Brain pericyte (primary cell): Measurements from ENCODE around the gene ATMIN.

Experiments
- DNase-seq: peaks from one replicate; pipeline ENCODE4 v3.0.0-alpha.2; 2012; ENCODE audit warnings: low read depth, low spot score

Gene ATMIN

GRCh38 chr16:81006211-81006812 lies 29.3 kb upstream of the ATMIN start:
- DNase-seq, result no peak

DNA sequence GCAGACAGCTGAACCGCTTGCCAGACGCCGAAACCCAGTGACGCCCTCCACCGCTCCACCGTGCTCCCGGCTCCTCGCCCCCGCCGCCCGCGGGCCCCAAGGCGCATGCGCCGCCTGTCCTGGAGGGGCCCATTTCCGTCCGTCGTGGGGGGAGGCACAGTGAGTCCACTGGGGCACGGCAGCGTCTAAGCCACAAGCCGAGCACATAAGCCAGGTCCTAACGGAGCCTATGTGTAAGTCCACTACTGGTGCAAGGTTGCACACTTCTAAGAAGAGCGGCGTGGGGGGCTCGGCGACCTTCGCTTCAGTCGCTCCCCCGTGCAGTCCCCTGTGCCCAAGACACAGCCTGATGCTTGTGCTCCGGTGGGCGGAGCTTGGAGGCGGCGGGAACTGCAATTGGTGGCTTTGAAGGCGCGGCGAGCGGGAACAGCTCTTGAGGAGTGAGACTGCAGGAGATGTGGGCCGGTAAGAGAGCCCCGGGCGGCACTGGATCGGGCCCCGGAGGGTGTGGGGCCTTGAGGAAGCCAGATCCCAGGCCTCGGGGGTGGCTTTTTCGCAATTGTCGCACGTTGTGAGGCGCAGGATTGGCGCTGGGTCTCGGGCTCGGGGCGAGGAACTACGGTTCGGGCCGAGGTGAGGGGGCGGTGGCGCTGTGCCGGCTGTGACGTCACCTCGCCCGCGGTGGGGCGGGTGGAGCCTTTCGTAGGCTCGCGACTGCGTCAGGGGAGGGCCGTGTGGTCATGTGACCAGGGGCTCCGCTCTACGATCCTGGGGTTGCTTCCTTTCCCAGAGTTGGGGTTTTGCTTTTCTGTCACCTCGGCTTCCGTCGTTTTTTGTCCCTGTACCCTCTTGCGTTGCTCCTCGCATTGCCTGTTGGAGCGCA lies 28.6 kb upstream of the ATMIN start, which contains the start of the genes CENPN and CMC2:
TSS of gene CENPN (plus strand) at position 402 of the 883 bp plus-strand sequence. CDS start 4,726 bp downstream, outside the sequence.
TSS of gene CMC2 (minus strand) at position 73 of the 883 bp plus-strand sequence. CDS start 9,491 bp downstream, outside the sequence.
- peak; percentile 98 for DNase-seq

DNA sequence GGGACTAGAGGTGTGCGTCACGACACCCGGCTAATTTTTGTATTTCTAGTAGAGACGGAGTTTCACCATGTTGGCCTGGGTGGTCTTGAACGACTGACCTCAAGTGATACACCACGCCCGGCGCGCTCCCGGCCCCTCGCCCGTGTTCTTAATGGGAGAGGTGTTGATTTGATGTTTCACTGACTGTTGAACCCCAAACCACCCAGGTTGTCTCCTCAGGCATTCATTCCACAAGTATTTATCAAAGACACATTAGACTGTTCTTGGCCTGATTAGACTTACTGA lies 27.2 kb upstream of the ATMIN start:
- no peak for DNase-seq

GRCh38 chr16:81012974-81013373 lies 22.7 kb upstream of the ATMIN start:
- no peak for DNase-seq

DNA sequence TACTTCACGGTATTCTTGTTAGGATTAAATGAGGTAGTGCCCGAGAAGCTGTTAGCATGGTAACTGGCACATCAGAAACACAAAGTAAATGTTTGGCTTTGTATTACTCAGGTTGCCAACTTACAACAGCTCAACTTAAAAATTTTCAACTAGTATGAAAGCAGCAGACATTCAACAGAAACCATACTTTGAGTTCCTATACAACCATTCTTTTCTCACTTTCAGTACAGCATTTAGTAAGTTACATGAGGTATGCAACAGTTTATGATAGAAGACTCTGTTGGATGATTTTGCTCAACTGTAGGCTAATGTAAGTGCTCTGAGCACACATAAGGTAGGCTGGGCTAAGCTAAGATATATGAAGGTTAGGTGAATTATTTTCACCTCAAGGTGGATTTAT lies 21.0 kb upstream of the ATMIN start:
- DNase-seq, result no peak

DNA sequence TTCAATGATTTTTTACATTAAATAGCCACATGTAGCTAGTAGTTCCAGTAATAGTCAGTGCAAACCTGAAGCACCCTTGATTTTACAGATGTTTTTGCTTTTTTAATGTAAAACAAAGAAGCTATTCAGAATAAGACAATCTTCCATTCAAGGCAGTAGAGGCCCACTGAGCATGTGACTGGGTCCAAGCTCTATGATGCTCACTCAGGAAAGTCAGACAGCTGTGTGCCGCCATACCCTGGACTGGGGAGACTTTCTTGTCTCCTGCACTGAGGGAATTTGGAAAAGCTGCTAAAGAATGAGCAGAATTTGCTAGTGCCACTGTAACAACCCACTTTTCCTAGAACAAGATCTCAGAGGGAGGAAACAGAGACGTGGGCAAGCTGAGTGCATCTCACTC lies 17.1 kb upstream of the ATMIN start:
- no peak for DNase-seq

DNA sequence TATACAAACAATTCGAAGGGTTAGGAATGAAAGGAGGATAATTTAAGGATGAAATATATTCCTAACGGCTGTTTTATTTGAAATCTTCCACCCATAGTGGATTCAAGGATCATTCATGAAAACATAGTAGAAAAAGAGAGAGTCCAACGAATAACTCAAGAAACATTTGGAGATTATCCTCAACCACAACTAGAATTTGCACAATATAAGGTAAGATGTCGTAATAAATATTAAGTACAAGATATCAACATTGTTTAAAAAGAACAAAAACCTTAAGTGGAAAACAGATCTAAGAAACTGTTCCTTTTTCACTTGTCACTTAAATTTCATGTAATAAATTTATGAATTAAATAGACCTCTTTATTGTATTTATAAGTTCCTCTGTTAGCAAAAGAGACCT lies 9.2 kb upstream of the ATMIN start:
- DNase-seq, result no peak

- DNase-seq, result no peak
These were observed 5.6 kb upstream of the ATMIN start for GRCh38 chr16:81029930-81030604.

- DNase-seq, result no peak
These were observed 521 bp downstream of the ATMIN start for GRCh38 chr16:81035975-81036750.

DNA sequence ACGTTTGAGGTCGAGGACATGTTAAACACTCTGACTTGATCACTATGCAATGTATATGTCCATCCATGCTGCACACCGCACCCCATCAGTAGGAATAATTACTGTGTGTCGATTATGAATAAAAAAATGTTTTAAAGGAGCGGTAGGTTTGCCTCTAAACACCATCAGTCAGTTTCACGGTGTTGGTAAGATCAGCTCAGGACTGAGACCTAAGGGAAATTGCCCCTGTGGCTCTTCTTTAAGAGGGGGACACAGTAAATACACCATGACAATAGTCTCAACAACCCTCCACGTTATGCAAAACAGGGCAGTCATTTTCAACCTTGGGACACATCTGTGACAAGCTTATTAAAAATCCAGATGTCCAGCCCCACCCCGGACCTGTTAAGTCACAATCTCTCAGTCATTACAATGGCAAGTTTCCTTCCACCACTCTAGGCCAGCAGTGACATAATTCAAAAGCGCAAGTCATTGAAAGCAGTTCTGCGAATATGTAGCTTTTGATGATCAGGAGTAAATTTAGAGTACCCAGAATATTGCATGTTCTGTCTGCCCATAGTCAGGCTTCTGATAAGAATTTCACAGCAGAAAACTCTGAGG lies 1.2 kb downstream of the ATMIN start:
- no peak for DNase-seq

DNA sequence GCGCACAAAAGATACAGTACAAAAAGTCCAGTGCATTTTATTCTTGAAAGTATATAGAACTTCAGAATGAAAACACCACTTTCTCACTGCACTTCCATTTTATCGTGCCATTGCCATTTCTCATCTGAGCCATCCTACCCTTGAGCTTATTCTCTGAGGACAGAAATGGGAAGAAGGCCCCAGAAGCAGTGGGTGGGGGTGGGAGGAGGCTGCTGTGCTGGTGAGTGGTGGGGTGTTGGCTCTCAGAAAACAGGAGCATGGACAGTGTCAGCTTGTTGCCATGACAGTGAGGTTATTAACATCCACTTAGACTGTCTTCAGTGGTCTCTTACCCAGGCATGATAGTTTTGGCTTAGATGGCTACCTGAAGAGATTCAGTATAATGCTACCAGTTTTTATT lies 4.5 kb downstream of the ATMIN start:
- no peak for DNase-seq

- DNase-seq, result no peak
These were observed 5.2 kb downstream of the ATMIN start for GRCh38 chr16:81040842-81041241.

- DNase-seq, result no peak
These were observed 6.1 kb downstream of the ATMIN start for GRCh38 chr16:81041696-81042095.

DNA sequence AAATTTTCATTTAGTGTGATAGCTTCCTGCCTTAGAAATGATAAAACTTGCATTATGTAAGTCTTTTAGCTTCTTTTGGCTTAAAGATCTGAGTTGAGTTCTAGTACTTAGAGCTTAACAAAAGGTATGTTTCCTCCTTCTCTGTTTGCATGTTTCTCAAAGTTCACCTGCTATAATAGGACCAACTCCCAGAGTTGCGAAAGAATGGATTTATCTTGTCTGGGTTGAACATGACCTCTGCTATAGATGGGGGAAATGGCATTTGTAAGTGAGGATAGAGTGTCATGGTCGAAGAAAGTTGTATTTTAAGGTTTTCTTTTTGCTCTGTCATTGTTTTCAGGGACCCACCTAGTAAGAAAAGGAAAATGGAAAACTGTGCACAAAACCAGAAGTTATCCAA lies 7.2 kb downstream of the ATMIN start:
- DNase-seq, result no peak

GRCh38 chr16:81053761-81054160 lies 18.1 kb downstream of the ATMIN start:
- DNase-seq, result no peak

GRCh38 chr16:81060576-81061306 lies 25.1 kb downstream of the ATMIN start:
- DNase-seq, result no peak

DNA sequence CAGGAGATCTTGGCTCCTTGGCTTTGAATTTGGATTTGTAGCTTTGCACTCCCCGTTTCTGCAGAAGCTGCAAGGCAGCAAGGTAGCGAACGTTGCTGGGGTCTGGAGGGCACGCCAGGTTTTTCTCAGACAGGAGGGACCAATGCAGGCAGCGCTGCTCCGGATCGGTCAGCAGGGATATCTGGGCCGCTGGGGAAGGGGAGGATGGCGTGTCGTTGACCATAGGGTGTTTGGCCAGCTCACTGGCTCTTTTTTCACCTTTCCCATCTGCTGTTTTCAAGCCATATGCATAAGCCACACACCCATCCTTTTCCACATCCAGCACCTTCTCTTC lies 25.6 kb downstream of the ATMIN start:
- no peak for DNase-seq

- no peak for DNase-seq
These were observed 26.4 kb downstream of the ATMIN start for GRCh38 chr16:81061871-81062608.

- no peak for DNase-seq
These were observed 31.0 kb downstream of the ATMIN start for GRCh38 chr16:81066681-81067080.

- DNase-seq, result no peak
These were observed 31.5 kb downstream of the ATMIN start for GRCh38 chr16:81067166-81067565.
